Adrenal gland (tissue), 12 donors: ENCODE data around the gene PAPSS1. TPM values are rescaled to one million over a fixed set of nuclear protein-coding genes. Genes with fewer than 3 reads are reported as not detected.

Experiments
- DNase-seq, 7 donors: peaks; one replicate each; pipeline ENCODE4 v3.0.0-alpha.2; 2019 to 2020
- H3K27ac ChIP-seq, 5 donors: fragments of 200-600 bp; sonication (generic) in 4 of 5; 1 replicate in 3 of 5; 2 replicates in 2 of 5; pipeline versions ENCODE4 v1.5.1 to v1.8.0; 2016 to 2020; ENCODE audit warnings: mild to moderate bottlenecking in 1 of 5
- H3K27me3 ChIP-seq: fragments of 200-600 bp; 2 replicates; pipeline ENCODE4 v1.8.0; 2021
- H3K36me3 ChIP-seq, 2 donors: fragments of 200-600 bp; replicated peaks in 1 of 2; 1 replicate in 1 of 2; 2 replicates in 1 of 2; pipeline versions ENCODE4 v1.5.1 to v1.8.0; 2018 to 2022
- H3K4me1 ChIP-seq, 2 donors: fragments of 200-600 bp; replicated peaks in 1 of 2; 1 replicate in 1 of 2; 2 replicates in 1 of 2; pipeline versions ENCODE4 v1.5.1 to v1.8.0; 2018 to 2021
- H3K4me3 ChIP-seq, 4 donors: fragments of 200-600 bp; sonication (generic) in 3 of 4; one replicate each; pipeline ENCODE4 v1.5.1; 2016 to 2018
- H3K9me3 ChIP-seq, 3 donors: fragments of 200-600 bp; sonication (generic) in 1 of 3; replicated peaks in 1 of 3; 1 replicate in 2 of 3; 2 replicates in 1 of 3; pipeline versions ENCODE4 v1.5.1 to v1.8.0; 2016 to 2021
- CTCF ChIP-seq, 6 experiments: fragments of 450-650 bp in 4 of 6; fragments of 200-600 bp in 2 of 6; sonication (generic) in 1 of 6; IDR thresholded peaks; 1 replicate in 5 of 6; 2 replicates in 1 of 6; pipeline versions ENCODE4 v1.5.1 to v1.8.0; 2016 to 2021; ENCODE audit warnings: antibody characterized with exemption in 6 of 6, mild to moderate bottlenecking in 2 of 6, moderate library complexity in 1 of 6
- POLR2A ChIP-seq, 2 donors: fragments of 450-650 bp; IDR thresholded peaks; one replicate each; pipeline ENCODE4 v1.6.1; 2017; ENCODE audit warnings: antibody characterized with exemption in 2 of 2, mild to moderate bottlenecking in 2 of 2, moderate library complexity in 1 of 2
- WGBS, 4 donors: extraction: QIAGEN DNeasy Blood & Tissue Kit in 2 of 4; methylation state at CpG; one replicate each; pipeline versions ENCODE4 v1.1.5 to v1.1.7; 2013 to 2017; 5-methylcytosine and 5-hydroxymethylcytosine counted together
- intact Hi-C, 2 donors: fragments of 100-400 bp; cut with DNase I; formaldehyde crosslinking; loops; one replicate each; pipeline versions ENCODE4 v1.14.1 to v1.15.0; 2022 to 2023
- polyA plus RNA-seq, 3 donors: library from polyadenylated mRNA; stranded (reverse); fragments of 200-250 nt in 2 of 3; fragments of 350-450 nt in 1 of 3; fragmentation: Illumina TruSeq in 1 of 3; extraction: RNeasy Lipid Tissue Mini Kit (QIAGEN cat#74804) in 1 of 3; gene quantifications; one replicate each; pipeline ENCODE4 v1.2.3, GENCODE V29; 2013 to 2014
- total RNA-seq, 9 donors: library from RNA; depleted of rRNA in 4 of 9; stranded (reverse); fragments of >200 nt in 4 of 9; fragments of 120-200 nt in 1 of 9; fragmentation: NEBNext Ultra II Directional in 1 of 9; extraction: Animal tissue kit (Norgen Biotek cat#: 25700) in 1 of 9; gene quantifications; one replicate each; pipeline versions ENCODE4 v1.1.0 to v1.2.4, GENCODE V29; 2013 to 2023
- donor health status: healthy with polysubstance abuse.
- donor health status: Bipolar disorder and iron deficiency.
- donor health status: DM: yes; HTN: yes; CAD: no.
- donor health status: DM: no; HTN: no; CAD: no.
- donor health status: DM: no; HTN: no; CAD: no.
- donor health status: DM: yes; HTN: yes; CAD: no.

Gene PAPSS1
- total and polyA plus RNA-seq, 12 donors, result 13.1 to 22.6 (median 17.4) TPM

GRCh38 chr4:107718351-107718965, 1.6 kb downstream of the PAPSS1 start:
- H3K27ac ChIP-seq, result no peak overlapping the region
- DNase-seq, result no peak
- H3K9me3 ChIP-seq, result no peaks in the 10 kb centered on the region
- H3K27me3 ChIP-seq, result no peaks in the 10 kb centered on the region
- no peak for TF ChIP-seq CTCF (IDR thresholded peaks at IDR 0.05)
- no peak for TF ChIP-seq POLR2A (IDR thresholded peaks at IDR 0.05)
- peaks cover 0 to 9% of the 10 kb centered on the region in 2 donors for H3K4me1 ChIP-seq
- intact Hi-C loops, result no loop called here
- H3K36me3 ChIP-seq, result no peaks in the 10 kb centered on the region
- 85 to 88% (median 87%) methylated on average over 10 of the region's 10 CpGs for WGBS, 4 donors
- no peak overlapping the region for H3K4me3 ChIP-seq

GRCh38 chr4:107714256-107714655, 5.8 kb downstream of the PAPSS1 start:
- Histone ChIP-seq H3K4me1 (peaks cover 0 to 15% of the 10 kb centered on the region in 2 donors), H3K36me3 (no peaks in the 10 kb centered on the region), H3K27ac (no peak overlapping the region), H3K27me3 (no peaks in the 10 kb centered on the region), H3K9me3 (no peaks in the 10 kb centered on the region), H3K4me3 (no peak overlapping the region)
- TF ChIP-seq POLR2A (IDR thresholded peaks at IDR 0.05) (no peak), CTCF (IDR thresholded peaks at IDR 0.05) (no peak)
- DNase-seq, result no peak
- intact Hi-C loops, result no loop called here
- WGBS, 4 donors, result 80 to 92% (median 89%) methylated on average over 3 of the region's 3 CpGs

- no peak for TF ChIP-seq POLR2A (IDR thresholded peaks at IDR 0.05)
- H3K27ac ChIP-seq, result no peak overlapping the region
- H3K36me3 ChIP-seq, result no peaks in the 10 kb centered on the region
- no peaks in the 10 kb centered on the region for H3K27me3 ChIP-seq
- H3K9me3 ChIP-seq, result no peaks in the 10 kb centered on the region
- no peak overlapping the region for H3K4me3 ChIP-seq
- peaks cover 0 to 7% of the 10 kb centered on the region in 2 donors for H3K4me1 ChIP-seq
- 94 to 100% (median 97%) methylated on average over 2 of the region's 2 CpGs for WGBS, 4 donors
- intact Hi-C loops, result no loop called here
- no peak for DNase-seq
Measured at GRCh38 chr4:107712236-107712635, 7.8 kb downstream of the PAPSS1 start.

GRCh38 chr4:107711831-107712230, 8.2 kb downstream of the PAPSS1 start:
- H3K4me1 ChIP-seq, result peaks cover 0 to 7% of the 10 kb centered on the region in 2 donors
- no peak overlapping the region for H3K27ac ChIP-seq
- 72 to 86% (median 77%) methylated on average over 3 of the region's 3 CpGs for WGBS, 4 donors
- intact Hi-C loops, result no loop called here
- peaks cover 0 to 3% (median 0%) of the 10 kb centered on the region in 3 donors for H3K9me3 ChIP-seq
- no peak overlapping the region for H3K4me3 ChIP-seq
- H3K27me3 ChIP-seq, result no peaks in the 10 kb centered on the region
- TF ChIP-seq CTCF (IDR thresholded peaks at IDR 0.05) (no peak), POLR2A (IDR thresholded peaks at IDR 0.05) (no peak)
- no peaks in the 10 kb centered on the region for H3K36me3 ChIP-seq
- DNase-seq, result no peak
